Lung (tissue), 12 donors: ENCODE measurements around the gene ZBTB4. TPM values are rescaled to one million over a fixed set of nuclear protein-coding genes. Genes with fewer than 3 reads are reported as not detected.

Experiments used
- ATAC-seq: fragments of 200-7000 bp; cut with Tn5 transposase; one replicate; pipeline ENCODE4 v1.9.1; 2020; ENCODE audit warnings: moderate number of reproducible peaks; ENCODE audit not compliant: insufficient read depth, low FRiP score
- DNase-seq, 3 donors: peaks; one replicate each; pipeline ENCODE4 v3.0.0-alpha.2; 2013 to 2017
- H3K27ac ChIP-seq, 2 donors: one replicate each; pipeline ENCODE4 v1.5.1; 2013; ENCODE audit warnings: mild to moderate bottlenecking in 2 of 2, moderate library complexity in 2 of 2, control low read depth in 1 of 2, inconsistent platforms in 1 of 2, low read depth in 1 of 2, low read length in 1 of 2
- H3K27me3 ChIP-seq, 3 donors: one replicate each; pipeline ENCODE4 v1.5.1; 2013; ENCODE audit warnings: low read length in 2 of 3; ENCODE audit not compliant: control insufficient read depth in 3 of 3, insufficient read depth in 3 of 3
- H3K36me3 ChIP-seq, 4 donors: one replicate each; pipeline ENCODE4 v1.5.1; 2013; ENCODE audit warnings: low read length in 4 of 4, mild to moderate bottlenecking in 1 of 4, moderate library complexity in 1 of 4; ENCODE audit not compliant: control insufficient read depth in 4 of 4, insufficient read depth in 4 of 4
- H3K4me1 ChIP-seq, 5 donors: one replicate each; pipeline ENCODE4 v1.5.1; 2013; ENCODE audit warnings: low read length in 5 of 5, mild to moderate bottlenecking in 2 of 5, moderate library complexity in 1 of 5; ENCODE audit not compliant: control insufficient read depth in 5 of 5, insufficient read depth in 5 of 5
- H3K4me3 ChIP-seq: one replicate; pipeline ENCODE4 v1.5.1; 2013; ENCODE audit warnings: mild to moderate bottlenecking, control low read depth, moderate library complexity
- H3K9ac ChIP-seq, 2 donors: one replicate each; pipeline ENCODE4 v1.5.1; 2013; ENCODE audit warnings: low read length in 2 of 2, control low read depth in 1 of 2; ENCODE audit not compliant: insufficient read depth in 1 of 2
- H3K9me3 ChIP-seq, 4 donors: one replicate each; pipeline ENCODE4 v1.5.1; 2013; ENCODE audit warnings: low read length in 3 of 4, mild to moderate bottlenecking in 1 of 4, moderate library complexity in 1 of 4; ENCODE audit not compliant: control insufficient read depth in 4 of 4, insufficient read depth in 3 of 4
- WGBS, 2 donors: extraction: QIAGEN DNeasy Blood & Tissue Kit; methylation state at CpG; one replicate each; pipeline ENCODE4 v1.1.7; 2013; 5-methylcytosine and 5-hydroxymethylcytosine counted together
- polyA plus RNA-seq, 2 donors: library from polyadenylated mRNA; stranded (reverse); fragments of 200-250 nt; gene quantifications; one replicate each; pipeline ENCODE4 v1.2.1, GENCODE V29; 2013
- total RNA-seq, 2 donors: library from RNA; depleted of rRNA in 1 of 2; stranded (reverse); fragments of >200 nt in 1 of 2; gene quantifications; one replicate each; pipeline ENCODE4 v1.2.1, GENCODE V29; 2014 to 2021
- TF ChIP-seq, protein P1 (sequence below): IDR thresholded peaks from 2 replicates; pipeline ENCODE4 v1.5.1; 2012; ENCODE audit warnings: mild to moderate bottlenecking; ENCODE audit errors: control extremely low read depth, extremely low read depth
- donor health status: control.
- donor health status: control.
- donor health status: Bipolar disorder and iron deficiency.
- donor health status: healthy.
- donor health status: DM: yes; HTN: yes; CAD: no.

The ZBTB4 gene
- total and polyA plus RNA-seq, 4 donors, result 20.1 to 56.4 (median 33.5) TPM

DNA sequence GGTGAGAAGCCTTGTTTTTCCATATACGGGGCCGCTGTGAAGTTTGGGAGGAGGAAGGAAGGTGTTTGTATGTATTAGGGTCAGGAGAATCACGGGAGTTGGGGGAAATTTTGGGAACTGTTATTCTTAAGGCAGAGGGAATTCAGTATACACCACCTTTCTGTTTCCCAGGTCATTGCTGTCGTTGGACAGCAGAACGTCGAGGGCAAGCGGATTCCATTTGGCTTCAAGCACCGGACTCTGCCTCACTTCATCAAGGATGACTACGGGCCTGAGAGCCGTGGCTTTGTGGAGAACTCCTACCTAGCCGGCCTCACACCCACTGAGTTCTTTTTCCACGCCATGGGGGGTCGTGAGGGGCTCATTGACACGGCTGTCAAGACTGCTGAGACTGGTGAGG is 22.3 kb upstream of the ZBTB4 start:
- H3K27me3 ChIP-seq, result no peaks in the 10 kb centered on the region
- ATAC-seq, result no peak
- H3K4me1 ChIP-seq, result no peaks in the 10 kb centered on the region
- TF ChIP-seq, protein P1, sequence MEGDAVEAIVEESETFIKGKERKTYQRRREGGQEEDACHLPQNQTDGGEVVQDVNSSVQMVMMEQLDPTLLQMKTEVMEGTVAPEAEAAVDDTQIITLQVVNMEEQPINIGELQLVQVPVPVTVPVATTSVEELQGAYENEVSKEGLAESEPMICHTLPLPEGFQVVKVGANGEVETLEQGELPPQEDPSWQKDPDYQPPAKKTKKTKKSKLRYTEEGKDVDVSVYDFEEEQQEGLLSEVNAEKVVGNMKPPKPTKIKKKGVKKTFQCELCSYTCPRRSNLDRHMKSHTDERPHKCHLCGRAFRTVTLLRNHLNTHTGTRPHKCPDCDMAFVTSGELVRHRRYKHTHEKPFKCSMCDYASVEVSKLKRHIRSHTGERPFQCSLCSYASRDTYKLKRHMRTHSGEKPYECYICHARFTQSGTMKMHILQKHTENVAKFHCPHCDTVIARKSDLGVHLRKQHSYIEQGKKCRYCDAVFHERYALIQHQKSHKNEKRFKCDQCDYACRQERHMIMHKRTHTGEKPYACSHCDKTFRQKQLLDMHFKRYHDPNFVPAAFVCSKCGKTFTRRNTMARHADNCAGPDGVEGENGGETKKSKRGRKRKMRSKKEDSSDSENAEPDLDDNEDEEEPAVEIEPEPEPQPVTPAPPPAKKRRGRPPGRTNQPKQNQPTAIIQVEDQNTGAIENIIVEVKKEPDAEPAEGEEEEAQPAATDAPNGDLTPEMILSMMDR, result no peak
- no peak overlapping the region for H3K9ac ChIP-seq
- no peak overlapping the region for H3K4me3 ChIP-seq
- WGBS, 2 donors, result 86 to 93% methylated on average over 14 of the region's 14 CpGs
- no peaks in the 10 kb centered on the region for H3K9me3 ChIP-seq
- H3K27ac ChIP-seq, result no peak overlapping the region
- no peak for DNase-seq
- H3K36me3 ChIP-seq, result peaks cover 47 to 70% (median 67%) of the 10 kb centered on the region in 4 donors

DNA sequence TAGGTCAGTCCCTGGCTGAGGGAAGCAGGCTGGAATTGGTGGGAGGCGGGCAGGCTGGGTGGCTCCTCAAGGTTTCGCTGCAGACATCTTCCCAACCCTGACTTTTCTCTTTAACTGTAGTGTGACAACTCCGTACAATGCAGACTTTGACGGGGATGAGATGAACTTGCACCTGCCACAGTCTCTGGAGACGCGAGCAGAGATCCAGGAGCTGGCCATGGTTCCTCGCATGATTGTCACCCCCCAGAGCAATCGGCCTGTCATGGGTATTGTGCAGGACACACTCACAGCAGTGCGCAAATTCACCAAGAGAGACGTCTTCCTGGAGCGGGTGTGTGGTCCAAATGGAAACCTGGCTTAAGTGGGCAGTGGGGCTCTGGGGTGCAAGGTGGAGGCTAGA is 19.7 kb upstream of the ZBTB4 start:
- Histone ChIP-seq H3K27ac (no peak overlapping the region), H3K4me1 (no peaks in the 10 kb centered on the region), H3K27me3 (no peaks in the 10 kb centered on the region), H3K9me3 (no peaks in the 10 kb centered on the region), H3K4me3 (no peak overlapping the region), H3K36me3 (peaks cover 42 to 73% (median 60%) of the 10 kb centered on the region in 4 donors), H3K9ac (no peak overlapping the region)
- ATAC-seq (no peak), DNase-seq (no peak)
- TF ChIP-seq, protein P1, result no peak
- 88 to 94% methylated on average over 11 of the region's 11 CpGs for WGBS, 2 donors

DNA sequence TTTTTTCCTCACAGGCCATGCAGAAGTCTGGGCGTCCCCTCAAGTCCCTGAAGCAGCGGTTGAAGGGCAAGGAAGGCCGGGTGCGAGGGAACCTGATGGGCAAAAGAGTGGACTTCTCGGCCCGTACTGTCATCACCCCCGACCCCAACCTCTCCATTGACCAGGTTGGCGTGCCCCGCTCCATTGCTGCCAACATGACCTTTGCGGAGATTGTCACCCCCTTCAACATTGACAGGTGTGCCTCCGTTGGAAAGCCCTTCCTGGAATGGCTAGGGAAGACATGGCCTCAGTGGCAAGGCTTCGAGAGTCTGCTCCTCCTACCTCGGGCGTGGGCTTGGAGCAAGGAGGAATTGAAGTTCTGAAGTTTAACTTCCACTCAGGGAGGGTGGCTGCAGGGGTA is 18.2 kb upstream of the ZBTB4 start:
- H3K4me3 ChIP-seq, result no peak overlapping the region
- peaks cover 29 to 60% (median 48%) of the 10 kb centered on the region in 4 donors for H3K36me3 ChIP-seq
- TF ChIP-seq, protein P1, result no peak
- H3K27me3 ChIP-seq, result no peaks in the 10 kb centered on the region
- no peak overlapping the region for H3K27ac ChIP-seq
- no peak for DNase-seq
- no peak for ATAC-seq
- WGBS, 2 donors, result 95 to 96% methylated on average over 14 of the region's 14 CpGs
- H3K9me3 ChIP-seq, result no peaks in the 10 kb centered on the region
- no peak overlapping the region for H3K9ac ChIP-seq
- no peaks in the 10 kb centered on the region for H3K4me1 ChIP-seq

DNA sequence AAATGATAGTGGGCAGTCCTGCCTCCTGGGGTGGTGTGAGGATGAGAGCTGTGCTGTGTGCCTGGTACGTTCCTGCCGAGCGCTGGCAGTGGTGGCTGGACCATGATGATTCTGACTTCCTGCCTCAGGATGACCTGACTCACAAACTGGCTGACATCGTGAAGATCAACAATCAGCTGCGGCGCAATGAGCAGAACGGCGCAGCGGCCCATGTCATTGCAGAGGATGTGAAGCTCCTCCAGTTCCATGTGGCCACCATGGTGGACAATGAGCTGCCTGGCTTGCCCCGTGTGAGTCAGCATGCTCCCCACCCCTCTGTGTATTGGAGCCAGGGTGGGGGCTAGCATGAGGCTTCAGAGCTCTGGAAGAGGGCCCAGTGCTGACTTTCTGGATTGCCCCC is 17.8 kb upstream of the ZBTB4 start:
- no peaks in the 10 kb centered on the region for H3K4me1 ChIP-seq
- no peak overlapping the region for H3K4me3 ChIP-seq
- TF ChIP-seq, protein P1, result no peak
- no peak overlapping the region for H3K27ac ChIP-seq
- no peaks in the 10 kb centered on the region for H3K9me3 ChIP-seq
- DNase-seq (no peak), ATAC-seq (no peak)
- H3K27me3 ChIP-seq, result no peaks in the 10 kb centered on the region
- H3K36me3 ChIP-seq, result peaks cover 29 to 55% (median 45%) of the 10 kb centered on the region in 4 donors
- no peak overlapping the region for H3K9ac ChIP-seq
- 74 to 79% methylated on average over 10 of the region's 10 CpGs for WGBS, 2 donors
